Stimulated activated naive CD4-positive, alpha-beta T cell treated with Interleukin-2 at 50 U/mL for 16 hours (primary cell): ENCODE measurements around the gene PUDP.
"Not testable (repeated sequence)": the region's sequence is repeated elsewhere in the genome, so short reads cannot be mapped to it uniquely, and the experiment has no call there.

Experiments used
- DNase-seq: peaks from one replicate; lab custom pipeline; 2025; lab: John Stamatoyannopoulos, UW

Gene PUDP

GRCh38 chrX:7028246-7028645 lies 119.7 kb downstream of the PUDP start:
- no peak for DNase-seq

GRCh38 chrX:7027071-7027470 lies 120.9 kb downstream of the PUDP start:
- DNase-seq, result no peak

GRCh38 chrX:7026365-7026764 lies 121.6 kb downstream of the PUDP start:
- not testable (repeated sequence) for DNase-seq

GRCh38 chrX:7025471-7025870 lies 122.5 kb downstream of the PUDP start:
- no peak for DNase-seq

GRCh38 chrX:7024850-7025249 lies 123.1 kb downstream of the PUDP start:
- DNase-seq, result no peak

- DNase-seq, result not testable (repeated sequence)
These were observed 125.0 kb downstream of the PUDP start for GRCh38 chrX:7022996-7023395.

GRCh38 chrX:7021991-7022390 lies 126.0 kb downstream of the PUDP start:
- no peak for DNase-seq

GRCh38 chrX:7019555-7019954 lies 128.4 kb downstream of the PUDP start:
- DNase-seq, result no peak

GRCh38 chrX:7012262-7012834 lies 135.6 kb downstream of the PUDP start:
- not testable (repeated sequence) for DNase-seq

GRCh38 chrX:7010897-7011296 lies 137.1 kb downstream of the PUDP start:
- not testable (repeated sequence) for DNase-seq

GRCh38 chrX:7007328-7007727 lies 140.6 kb downstream of the PUDP start:
- not testable (repeated sequence) for DNase-seq
